Heart right ventricle (tissue), 16 donors: ENCODE data around the gene BTBD16. TPM values are rescaled to one million over a fixed set of nuclear protein-coding genes. Genes with fewer than 3 reads are reported as not detected.

ENCODE experiments used
- ATAC-seq, 8 donors: fragments of 200-7000 bp; cut with Tn5 transposase; one replicate each; pipeline ENCODE4 v1.9.1; 2020; ENCODE audit warnings: mild to moderate bottlenecking in 8 of 8, moderate library complexity in 8 of 8, moderate number of reproducible peaks in 1 of 8
- DNase-seq, 2 donors: peaks; one replicate each; pipeline ENCODE4 v3.0.0-alpha.2; 2020
- H3K27ac ChIP-seq, 10 donors: fragments of 200-600 bp; sonication (generic) in 2 of 10; one replicate each; pipeline versions ENCODE4 v1.5.0 to v1.8.0; 2020 to 2022; ENCODE audit warnings: mild to moderate bottlenecking in 3 of 10
- H3K27me3 ChIP-seq, 7 donors: fragments of 200-600 bp; one replicate each; pipeline ENCODE4 v1.8.0; 2021 to 2022; ENCODE audit warnings: mild to moderate bottlenecking in 2 of 7
- H3K36me3 ChIP-seq, 9 donors: fragments of 200-600 bp; sonication (generic) in 1 of 9; one replicate each; pipeline versions ENCODE4 v1.5.0 to v1.8.0; 2020 to 2022; ENCODE audit warnings: mild to moderate bottlenecking in 2 of 9
- H3K4me1 ChIP-seq, 9 donors: fragments of 200-600 bp; sonication (generic) in 1 of 9; one replicate each; pipeline versions ENCODE4 v1.5.0 to v1.8.0; 2020 to 2022; ENCODE audit warnings: mild to moderate bottlenecking in 4 of 9
- H3K4me3 ChIP-seq, 10 donors: fragments of 200-600 bp; sonication (generic) in 2 of 10; one replicate each; pipeline versions ENCODE4 v1.5.0 to v1.8.0; 2020 to 2022; ENCODE audit warnings: mild to moderate bottlenecking in 7 of 10, moderate library complexity in 2 of 10
- H3K9me3 ChIP-seq, 11 donors: fragments of 200-600 bp in 10 of 11; sonication (generic) in 2 of 11; one replicate each; pipeline versions ENCODE4 v1.5.0 to v1.8.0; 2013 to 2022; ENCODE audit warnings: mild to moderate bottlenecking in 2 of 11, control low read depth in 1 of 11, moderate library complexity in 1 of 11
- WGBS, 2 donors: extraction: QIAGEN DNeasy Blood & Tissue Kit; methylation state at CpG; one replicate each; pipeline ENCODE4 v1.1.7; 2013; ENCODE audit warnings: inconsistent platforms in 1 of 2; 5-methylcytosine and 5-hydroxymethylcytosine counted together
- intact Hi-C, 10 donors: fragments of 100-400 bp; cut with DNase I; formaldehyde crosslinking; loops; one replicate each; pipeline versions ENCODE4 v1.11.1 to v1.14.2; 2022
- polyA plus RNA-seq, 2 donors: library from polyadenylated mRNA; stranded (reverse); fragments of 200-250 nt; gene quantifications; one replicate each; pipeline ENCODE4 v1.2.3, GENCODE V29; 2013
- total RNA-seq, 10 donors: library from RNA; stranded (reverse); fragmentation: NEBNext Ultra II Directional in 3 of 10; extraction: Animal tissue kit (Norgen Biotek cat#: 25700) in 3 of 10; gene quantifications; one replicate each; pipeline versions ENCODE4 v1.2.1 to v1.2.4, GENCODE V29; 2021 to 2023
- TF ChIP-seq, protein P1 (sequence below), 9 donors: fragments of 200-600 bp; sonication (generic) in 2 of 9; IDR thresholded peaks; one replicate each; pipeline versions ENCODE4 v1.5.0 to v1.8.0; 2021 to 2022; ENCODE audit warnings: antibody characterized with exemption in 9 of 9, mild to moderate bottlenecking in 5 of 9, moderate library complexity in 1 of 9
- donor health status: Arrhythmogenic right ventricular cardiomyopathy.
- donor health status: ischemic (EF 13 %, LVEDD 7.1; RV severe dilation, severe dysfunction).
- donor health status: healthy with polysubstance abuse.
- donor health status: DM: no; HTN: yes; CAD: no.
- donor health status: DM: no; HTN: no; CAD: no.
- donor health status: ischemic (EF 25% LVEDD 6.9; RV normal size, moderate dysfunction).
- donor health status: ischemic (EF 25% LVEDD 5.7; RV mildly dilated, moderate dysfunction).
- donor health status: healthy.
- donor health status: DM: yes; HTN: yes; CAD: no.
- donor health status: Ischemic cardiomyopathy.
- donor health status: ischemic (EF 35%, LVEDD 5.7; RV mildly dilated, moderate dysfunction).
- donor health status: nonischemic (EF 11% LVEDD 7.7; RV severe dilation, severe dysfunction).
- donor health status: DM: yes; HTN: yes; CAD: no.
- donor health status: PGD.
- donor health status: ischemic (EF 29% LVEDD 5.4; RV normal size, mild dysfunction).
- donor health status: nonischemic (EF 23%, LVEDD 6.1; RV moderate dilation, normal function).

Gene BTBD16
- total and polyA plus RNA-seq, 12 donors = 0.29 to 0.76 TPM; not detected in 10

DNA sequence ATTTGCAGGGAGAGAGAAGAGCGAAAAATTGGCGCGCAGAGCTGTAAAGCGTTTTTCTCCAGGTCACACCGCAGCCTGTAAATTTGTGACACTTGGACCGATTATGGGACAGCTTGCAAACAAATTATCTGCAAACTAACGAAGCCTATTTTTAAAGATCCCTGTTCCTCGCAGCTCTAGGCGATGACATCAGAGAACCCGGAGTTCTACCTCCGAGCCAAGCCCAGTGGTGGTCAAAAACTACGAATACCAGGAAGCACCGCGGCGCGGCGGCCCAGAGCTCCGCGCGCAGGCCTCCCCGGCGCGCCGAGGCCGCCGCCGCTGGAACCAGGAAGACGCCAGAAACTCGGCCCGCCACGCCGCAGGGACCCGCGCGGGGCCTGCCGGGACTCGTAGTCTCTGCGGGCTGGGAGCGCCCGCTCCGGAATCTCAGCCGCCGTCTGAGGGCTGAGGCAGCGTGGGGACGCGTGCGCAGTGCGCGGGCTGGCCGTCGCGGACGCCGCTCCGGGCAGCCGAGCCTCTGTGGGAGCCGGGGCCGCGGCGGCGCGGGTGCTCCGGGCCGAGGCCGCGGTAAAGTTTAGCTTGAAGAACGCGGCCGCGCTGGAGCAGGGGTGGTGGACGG, 103.3 kb downstream of the BTBD16 start, which contains the start of gene PLEKHA1:
Gene PLEKHA1 (plus strand): TSS at position 472 of the 622 bp plus-strand sequence. CDS start 18,493 bp downstream, outside the sequence.
- ATAC-seq = peak; percentile 93 to 97 (median 96)
- H3K27me3 ChIP-seq = peaks cover 0 to 13% (median 0%) of the 10 kb centered on the region in 7 donors
- H3K9me3 ChIP-seq = no peaks in the 10 kb centered on the region
- 0% methylated on average over 56 to 71 of the region's 71 CpGs for WGBS, 2 donors
- H3K27ac ChIP-seq = peak within 1 kb of the TSS; percentile 95 to 99 (median 98)
- H3K4me1 ChIP-seq = peaks cover 0 to 77% (median 56%) of the 10 kb centered on the region in 9 donors
- H3K36me3 ChIP-seq = peaks cover 0 to 1% (median 0%) of the 10 kb centered on the region in 9 donors
- intact Hi-C loops = no loop called here
- TF ChIP-seq, protein P1, sequence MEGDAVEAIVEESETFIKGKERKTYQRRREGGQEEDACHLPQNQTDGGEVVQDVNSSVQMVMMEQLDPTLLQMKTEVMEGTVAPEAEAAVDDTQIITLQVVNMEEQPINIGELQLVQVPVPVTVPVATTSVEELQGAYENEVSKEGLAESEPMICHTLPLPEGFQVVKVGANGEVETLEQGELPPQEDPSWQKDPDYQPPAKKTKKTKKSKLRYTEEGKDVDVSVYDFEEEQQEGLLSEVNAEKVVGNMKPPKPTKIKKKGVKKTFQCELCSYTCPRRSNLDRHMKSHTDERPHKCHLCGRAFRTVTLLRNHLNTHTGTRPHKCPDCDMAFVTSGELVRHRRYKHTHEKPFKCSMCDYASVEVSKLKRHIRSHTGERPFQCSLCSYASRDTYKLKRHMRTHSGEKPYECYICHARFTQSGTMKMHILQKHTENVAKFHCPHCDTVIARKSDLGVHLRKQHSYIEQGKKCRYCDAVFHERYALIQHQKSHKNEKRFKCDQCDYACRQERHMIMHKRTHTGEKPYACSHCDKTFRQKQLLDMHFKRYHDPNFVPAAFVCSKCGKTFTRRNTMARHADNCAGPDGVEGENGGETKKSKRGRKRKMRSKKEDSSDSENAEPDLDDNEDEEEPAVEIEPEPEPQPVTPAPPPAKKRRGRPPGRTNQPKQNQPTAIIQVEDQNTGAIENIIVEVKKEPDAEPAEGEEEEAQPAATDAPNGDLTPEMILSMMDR (IDR thresholded peaks at IDR 0.05) = peak in 3 of 9 donors; percentile 14 to 20 (median 19)
- peak within 1 kb of the TSS; percentile 52 to 95 (median 82) for H3K4me3 ChIP-seq
- DNase-seq = peak; percentile 96 to 97

DNA sequence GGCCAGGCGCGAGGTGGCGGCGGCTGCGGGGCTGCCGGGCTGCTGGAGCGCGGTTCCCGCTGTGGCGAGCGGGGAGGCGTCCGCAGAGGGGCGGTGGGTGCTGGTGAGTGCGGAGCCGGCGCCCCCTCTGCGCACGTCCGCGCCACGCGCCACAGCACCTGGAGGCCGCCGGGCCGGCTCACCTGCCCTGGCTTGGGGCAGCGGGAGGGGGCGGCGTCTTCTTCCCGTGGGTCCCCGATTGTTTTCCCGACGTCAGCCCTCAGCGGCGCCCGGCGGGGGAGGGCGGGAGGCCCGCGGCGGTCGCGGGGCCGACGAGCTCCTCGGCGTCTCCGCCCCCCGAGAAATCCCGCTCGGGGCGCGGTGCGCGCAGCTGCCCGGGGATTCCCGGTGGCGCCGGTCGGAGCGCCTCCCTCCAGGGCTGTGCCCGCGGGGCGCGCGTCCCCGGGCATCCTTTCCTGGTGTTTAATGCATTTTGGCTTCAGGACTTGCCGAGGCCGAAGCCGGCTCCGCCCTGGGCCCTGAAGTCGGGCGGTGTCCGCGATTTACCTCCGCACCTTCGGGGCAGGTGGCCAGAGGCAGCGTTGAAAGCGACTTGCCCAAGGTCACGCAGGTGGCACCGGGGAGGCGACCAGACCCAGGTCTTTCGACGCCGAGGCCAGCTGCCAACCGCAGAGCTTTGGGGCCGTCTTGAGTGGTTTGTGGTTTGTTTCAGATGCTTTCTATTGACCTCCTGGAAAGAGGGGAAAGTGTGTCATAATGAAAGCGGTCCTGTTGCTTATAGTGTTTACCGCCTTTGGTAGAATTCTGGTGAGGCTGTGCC, 104.0 kb downstream of the BTBD16 start:
- DNase-seq = peak; percentile 50 to 59
- ATAC-seq = peak; percentile 14 to 60 (median 40)
- peak overlapping the region; percentile 95 to 99 (median 98) for H3K27ac ChIP-seq

DNA sequence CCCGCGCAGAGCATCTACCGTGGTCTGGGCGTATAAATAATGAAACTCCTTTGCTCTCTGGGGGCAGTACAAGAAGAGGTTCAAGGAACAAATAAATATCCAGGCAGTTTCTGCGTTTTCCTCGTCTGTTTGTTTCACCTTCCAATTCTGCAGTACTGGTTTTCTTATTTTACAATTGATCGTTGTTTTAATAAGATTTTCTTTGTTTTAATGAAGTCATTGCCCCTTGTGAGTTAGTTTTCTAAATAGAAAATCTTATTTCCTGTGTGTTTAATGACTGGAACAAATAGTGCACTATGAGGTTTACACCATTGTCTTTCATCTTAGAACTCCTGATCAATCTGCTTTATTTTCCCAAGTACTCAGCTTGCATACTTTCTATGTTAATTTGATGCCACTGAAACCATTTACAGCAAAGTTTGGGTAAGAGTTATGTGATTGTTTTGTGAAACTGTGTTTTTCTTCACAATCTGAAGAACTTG, 104.6 kb downstream of the BTBD16 start:
- peak overlapping the region; percentile 95 to 99 (median 98) for H3K27ac ChIP-seq
- H3K27me3 ChIP-seq = peaks cover 0 to 13% (median 0%) of the 10 kb centered on the region in 7 donors
- TF ChIP-seq, protein P1 (IDR thresholded peaks at IDR 0.05) = no peak
- peaks cover 0 to 75% (median 58%) of the 10 kb centered on the region in 9 donors for H3K4me1 ChIP-seq
- no peak for ATAC-seq
- H3K4me3 ChIP-seq = peak overlapping the region; percentile 52 to 95 (median 82)
- DNase-seq = no peak
- 1 to 3% methylated on average over 7 of the region's 7 CpGs for WGBS, 2 donors
- no peaks in the 10 kb centered on the region for H3K9me3 ChIP-seq
- H3K36me3 ChIP-seq = peaks cover 0 to 6% (median 0%) of the 10 kb centered on the region in 9 donors
- intact Hi-C loops = loop anchor here in 1 of 10 donors (5.0 kb wide), 1 partner anchor 47 kb away; no protein-coding TSS in a partner anchor

More for the DNA sequence above, 104.0 kb downstream of the BTBD16 start:
- intact Hi-C loops = loop anchor here in 1 of 10 donors (5.0 kb wide), 1 partner anchor 47 kb away; no protein-coding TSS in a partner anchor
- 0 to 1% methylated on average over 82 to 88 of the region's 89 CpGs for WGBS, 2 donors
- peaks cover 0 to 13% (median 0%) of the 10 kb centered on the region in 7 donors for H3K27me3 ChIP-seq
- H3K9me3 ChIP-seq = no peaks in the 10 kb centered on the region
- peaks cover 0 to 73% (median 54%) of the 10 kb centered on the region in 9 donors for H3K4me1 ChIP-seq
- H3K4me3 ChIP-seq = peak overlapping the region; percentile 52 to 95 (median 82)
- TF ChIP-seq, protein P1 (IDR thresholded peaks at IDR 0.05) = no peak
- H3K36me3 ChIP-seq = peaks cover 0 to 6% (median 0%) of the 10 kb centered on the region in 9 donors
